ENCODE data around the gene NALF2.

GRCh38 chrX:69469975-69470374 is 34.2 kb upstream of the NALF2 start:
- TF ChIP-seq POLR2A (IDR thresholded peaks at IDR 0.05), result no peak
- TF ChIP-seq CTCF (IDR thresholded peaks at IDR 0.05), result no peak
- TF ChIP-seq EP300 (IDR thresholded peaks at IDR 0.05), result no peak
- no peak for TF ChIP-seq POLR2AphosphoS5 (IDR thresholded peaks at IDR 0.05)
